ENCODE results near the gene GRM2.

GRM2 gene

GRCh38 chr3:51676102-51676640 is 30.7 kb upstream of the GRM2 start:
- H3K4me3 ChIP-seq (ENCODE audit: low read length): no peak overlapping the region
- DNase-seq (ENCODE audit: low read depth): no peak
- TF ChIP-seq CTCF (conservative IDR thresholded peaks at IDR 0.05; ENCODE audit: low read length): no peak

GRCh38 chr3:51677358-51677757 is 29.5 kb upstream of the GRM2 start:
- no peak for DNase-seq (ENCODE audit: low read depth)
- no peak overlapping the region for H3K4me3 ChIP-seq (ENCODE audit: low read length)
- TF ChIP-seq CTCF (conservative IDR thresholded peaks at IDR 0.05; ENCODE audit: low read length): no peak

- H3K4me3 ChIP-seq (ENCODE audit: low read length): no peak overlapping the region
- DNase-seq (ENCODE audit: low read depth): no peak
- no peak for TF ChIP-seq CTCF (conservative IDR thresholded peaks at IDR 0.05; ENCODE audit: low read length)
Observed at GRCh38 chr3:51678186-51678585, 28.7 kb upstream of the GRM2 start.

GRCh38 chr3:51678641-51679040 is 28.2 kb upstream of the GRM2 start:
- TF ChIP-seq CTCF (conservative IDR thresholded peaks at IDR 0.05; ENCODE audit: low read length): no peak
- no peak for DNase-seq (ENCODE audit: low read depth)

GRCh38 chr3:51679318-51679717 is 27.6 kb upstream of the GRM2 start:
- no peak overlapping the region for H3K4me3 ChIP-seq (ENCODE audit: low read length)
- TF ChIP-seq CTCF (conservative IDR thresholded peaks at IDR 0.05; ENCODE audit: low read length): no peak
- DNase-seq (ENCODE audit: low read depth): no peak

More at GRCh38 chr3:51678641-51679040, 28.2 kb upstream of the GRM2 start:
- no peak overlapping the region for H3K4me3 ChIP-seq (ENCODE audit: low read length)

- no peak for DNase-seq (ENCODE audit: low read depth)
- H3K4me3 ChIP-seq (ENCODE audit: low read length): no peak overlapping the region
- TF ChIP-seq CTCF (conservative IDR thresholded peaks at IDR 0.05; ENCODE audit: low read length): no peak
Observed at GRCh38 chr3:51679777-51680176, 27.1 kb upstream of the GRM2 start.

GRCh38 chr3:51680196-51680595 is 26.7 kb upstream of the GRM2 start:
- H3K4me3 ChIP-seq (ENCODE audit: low read length): no peak overlapping the region
- DNase-seq (ENCODE audit: low read depth): no peak
- no peak for TF ChIP-seq CTCF (conservative IDR thresholded peaks at IDR 0.05; ENCODE audit: low read length)
